HG02973 (cell line): Measurements from ENCODE around the gene ZNF559.
"Not testable (repeated sequence)": the region's sequence is repeated elsewhere in the genome, so short reads cannot be mapped to it uniquely, and the experiment has no call there.

ENCODE experiments used
- ATAC-seq: cut with Tn5 transposase; IDR thresholded peaks from one replicate; pipeline ENCODE4 v1.9.1; 2021; ENCODE audit warnings: moderate library complexity; ENCODE audit not compliant: unreplicated experiment

Gene ZNF559

DNA sequence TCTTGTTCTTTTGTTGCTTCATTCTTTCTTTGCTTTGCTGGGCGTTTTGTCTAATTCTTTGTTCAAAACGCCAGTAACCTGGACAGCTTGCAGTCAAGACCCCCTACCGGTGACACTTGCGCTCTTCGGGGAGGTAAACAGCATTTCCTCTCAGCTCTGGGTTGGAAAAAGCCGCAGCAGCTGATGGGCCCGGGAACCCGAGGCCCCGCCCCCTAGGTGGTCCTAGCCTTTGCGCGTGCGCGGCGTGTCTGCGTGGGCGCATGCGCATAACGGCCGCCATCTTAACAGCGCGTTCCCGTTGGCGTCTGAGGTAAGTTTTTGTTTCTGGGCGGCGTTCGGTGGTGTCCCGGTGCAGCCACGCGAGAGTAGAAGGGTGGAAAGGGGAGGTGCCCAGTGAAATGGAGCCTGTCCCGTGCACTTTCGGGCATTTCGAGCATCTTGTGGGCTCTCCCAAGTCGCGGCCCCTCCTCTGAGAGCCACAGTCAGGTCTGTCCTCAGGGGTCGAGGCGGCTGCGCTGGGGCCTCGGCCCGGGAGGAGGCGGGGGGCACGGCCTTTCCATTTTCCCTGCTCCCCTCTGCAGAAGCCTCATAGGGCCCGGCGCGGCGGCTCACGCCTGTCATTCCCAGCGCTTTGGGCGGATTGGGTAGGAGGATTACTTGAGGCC, at the start of gene ZNF559:
Gene ZNF559 (plus strand): TSS at position 261 of the 665 bp plus-strand sequence. CDS start 14,371 bp downstream, outside the sequence.
- ATAC-seq: peak; percentile 93

DNA sequence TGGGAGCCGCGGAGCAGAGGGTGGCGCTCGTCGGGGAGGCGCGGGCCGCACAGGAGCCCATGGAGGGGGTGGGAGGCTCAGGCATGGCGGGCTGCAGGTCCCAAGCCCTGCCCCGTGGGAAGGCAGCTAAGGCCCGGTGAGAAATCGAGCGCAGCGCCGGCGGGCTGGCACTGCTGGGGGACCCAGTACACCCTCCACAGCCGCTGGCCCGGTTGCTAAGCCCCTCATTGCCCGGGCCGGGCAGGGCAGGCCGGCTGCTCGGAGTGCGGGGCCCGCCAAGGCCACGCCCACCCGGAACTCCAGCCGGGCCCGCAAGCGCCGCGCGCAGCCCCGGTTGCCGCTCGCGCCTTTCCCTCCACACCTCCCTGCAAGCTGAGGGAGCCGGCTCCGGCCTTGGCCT, 40.5 kb upstream of the ZNF559 start:
- ATAC-seq: not testable (repeated sequence)

DNA sequence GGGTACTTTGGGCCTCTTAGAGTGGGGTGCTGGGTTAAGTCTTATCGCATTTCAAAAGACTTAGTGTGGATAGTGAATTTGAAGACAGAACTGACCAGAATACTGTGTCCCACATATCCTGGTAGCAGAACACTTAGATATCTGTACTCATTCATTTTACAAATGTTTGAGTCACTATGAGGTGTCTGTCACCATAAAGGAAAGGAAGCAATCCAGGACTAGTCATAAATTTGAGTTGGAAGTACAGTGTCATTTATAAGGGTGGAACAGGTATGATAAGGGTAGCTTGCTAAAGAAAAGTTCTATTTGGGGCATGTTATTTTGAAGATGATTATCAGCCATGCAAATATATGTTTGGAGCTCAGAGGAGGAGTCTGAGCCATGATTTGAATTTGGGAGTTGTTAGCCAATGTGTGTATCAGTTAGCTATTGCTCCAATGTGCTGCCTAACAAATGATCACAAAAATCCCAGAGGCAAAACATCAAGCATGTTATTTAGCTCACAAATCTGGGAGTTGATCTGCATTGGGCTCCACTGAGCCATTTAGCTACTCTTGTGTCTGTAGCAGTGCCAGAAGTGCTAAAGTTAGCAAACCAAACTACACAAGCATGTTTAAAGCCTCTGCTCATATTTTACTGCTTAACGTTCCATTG, 34.6 kb upstream of the ZNF559 start:
- ATAC-seq: no peak

DNA sequence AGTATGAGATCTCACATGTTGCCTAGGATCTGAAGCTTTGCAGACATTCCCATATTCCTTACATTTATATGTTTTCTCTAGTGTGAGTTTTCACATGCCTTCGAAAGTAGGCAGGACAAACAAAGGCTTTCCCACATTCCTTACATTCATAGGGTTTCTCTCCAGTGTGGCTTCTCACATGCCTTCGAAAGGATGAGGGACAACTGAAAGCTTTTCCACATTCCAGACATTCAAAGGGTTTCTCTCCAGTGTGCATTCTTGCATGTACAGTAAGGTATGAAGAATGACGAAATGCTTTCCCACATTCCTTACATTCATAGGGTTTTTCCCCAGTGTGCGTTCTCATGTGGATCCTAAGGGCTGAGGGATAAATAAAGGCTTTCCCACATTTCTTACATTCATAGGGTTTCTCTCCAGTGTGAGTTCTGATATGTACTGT, 28.5 kb upstream of the ZNF559 start:
- ATAC-seq: no peak

DNA sequence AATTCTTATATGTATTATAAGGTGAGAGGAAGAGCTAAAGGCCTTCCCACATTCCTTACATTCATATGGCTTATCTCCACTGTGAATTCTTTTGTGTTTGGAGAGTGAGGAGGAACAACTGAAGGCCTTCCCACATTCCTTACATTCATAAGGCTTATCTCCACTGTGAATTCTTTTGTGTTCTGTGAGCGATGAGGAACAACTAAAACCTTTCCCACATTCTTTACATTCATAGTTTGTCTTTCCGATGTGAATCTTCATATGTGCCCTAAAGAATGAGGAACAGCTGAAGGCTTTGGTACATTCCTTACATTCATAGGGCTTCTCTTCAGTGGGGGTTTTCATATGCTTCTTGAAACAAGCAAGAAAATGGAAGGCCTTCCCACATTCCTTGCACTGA, 27.6 kb upstream of the ZNF559 start:
- ATAC-seq: no peak

DNA sequence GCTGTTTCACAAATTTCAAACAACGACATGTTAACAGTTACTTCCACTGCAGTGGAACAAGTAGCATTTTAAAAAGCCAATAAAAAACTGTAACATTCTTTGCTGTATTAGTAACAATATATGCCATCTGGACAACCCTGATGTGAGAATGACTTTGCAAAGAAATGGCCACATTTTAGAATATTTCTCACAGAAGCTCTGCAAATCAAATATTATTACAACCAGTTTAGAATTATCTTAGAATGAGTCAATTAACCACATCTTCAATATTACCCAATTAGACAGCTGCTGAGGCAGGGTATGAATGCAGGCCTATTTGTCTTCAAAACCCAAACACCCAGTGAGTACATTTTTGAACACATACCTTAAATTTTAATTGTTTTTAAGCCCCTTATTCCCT, 17.5 kb upstream of the ZNF559 start:
- no peak for ATAC-seq

DNA sequence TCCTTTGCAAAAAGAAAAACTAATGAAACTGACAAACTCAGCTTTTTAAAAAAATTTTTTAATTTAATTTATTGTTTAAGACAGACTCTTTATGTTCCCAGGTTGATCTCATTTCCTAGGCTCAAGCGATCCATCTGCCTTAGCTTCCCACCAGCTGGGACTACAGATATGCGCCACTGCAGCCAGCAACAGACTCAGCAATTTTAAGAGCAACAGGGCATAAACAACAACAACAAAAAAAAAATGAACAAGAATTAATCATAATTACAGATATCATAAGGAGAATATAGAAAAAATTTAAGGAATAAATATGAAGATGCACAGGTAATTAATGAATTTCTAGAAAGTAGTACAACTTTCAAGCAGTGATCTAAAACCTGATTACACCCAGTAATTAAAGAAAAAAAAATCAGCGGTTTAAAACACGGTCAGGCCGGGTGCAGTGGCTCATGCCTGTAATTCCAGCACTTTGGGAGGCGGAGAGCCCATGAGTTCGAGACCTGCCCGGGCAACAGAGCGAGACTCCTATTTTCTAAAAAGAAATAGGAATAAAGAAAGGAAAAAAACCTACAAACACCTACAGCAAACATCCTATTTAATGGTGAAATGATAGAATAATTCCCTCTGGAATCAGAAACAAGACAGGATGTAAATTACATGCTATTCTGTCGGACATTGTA, 15.7 kb upstream of the ZNF559 start:
- ATAC-seq: no peak

DNA sequence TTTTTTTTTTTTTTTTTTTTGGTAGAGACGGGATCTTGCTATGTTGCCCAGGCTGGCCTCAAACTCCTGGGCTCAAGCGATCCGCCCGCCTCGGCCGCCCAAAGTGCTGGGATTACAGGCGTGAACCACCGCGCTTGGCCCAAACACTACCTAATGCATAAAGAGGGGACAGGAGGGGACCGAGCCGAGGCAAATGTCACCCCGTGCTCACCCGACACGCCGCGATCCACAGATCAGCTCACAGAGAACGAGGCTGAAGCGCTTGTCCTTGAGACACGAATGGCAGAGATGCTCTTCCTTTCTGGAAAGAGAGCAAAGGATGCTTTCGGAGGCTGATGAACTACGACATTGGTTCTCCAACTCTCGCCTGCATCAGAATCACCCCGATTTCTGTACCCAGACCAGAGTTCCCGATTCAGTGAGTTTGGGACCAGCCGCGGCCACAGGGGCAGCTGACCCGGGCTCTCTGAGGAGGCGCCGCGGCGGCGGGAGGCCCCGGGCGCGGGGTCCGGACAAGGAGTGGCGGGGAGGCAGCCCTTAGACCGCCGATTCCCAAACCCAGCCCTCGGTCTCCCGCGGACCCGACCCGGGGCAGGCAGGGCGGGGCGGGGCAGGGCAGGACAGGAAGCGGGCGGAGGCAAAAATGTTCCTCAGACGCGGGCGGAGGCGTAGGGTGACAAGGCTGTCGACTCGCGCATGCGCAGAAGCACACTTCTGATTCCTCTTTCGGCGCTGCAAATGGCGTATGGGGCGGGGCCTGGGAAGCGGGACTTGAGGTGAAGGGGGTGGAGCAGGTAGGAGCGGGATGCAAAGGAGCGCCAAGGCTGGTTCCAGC, 14.6 kb upstream of the ZNF559 start, which contains the start of gene ZNF699:
Gene ZNF699 (minus strand): TSS at position 700 of the 835 bp plus-strand sequence. CDS start 4,719 bp downstream, outside the sequence.
- peak; percentile 80 for ATAC-seq

DNA sequence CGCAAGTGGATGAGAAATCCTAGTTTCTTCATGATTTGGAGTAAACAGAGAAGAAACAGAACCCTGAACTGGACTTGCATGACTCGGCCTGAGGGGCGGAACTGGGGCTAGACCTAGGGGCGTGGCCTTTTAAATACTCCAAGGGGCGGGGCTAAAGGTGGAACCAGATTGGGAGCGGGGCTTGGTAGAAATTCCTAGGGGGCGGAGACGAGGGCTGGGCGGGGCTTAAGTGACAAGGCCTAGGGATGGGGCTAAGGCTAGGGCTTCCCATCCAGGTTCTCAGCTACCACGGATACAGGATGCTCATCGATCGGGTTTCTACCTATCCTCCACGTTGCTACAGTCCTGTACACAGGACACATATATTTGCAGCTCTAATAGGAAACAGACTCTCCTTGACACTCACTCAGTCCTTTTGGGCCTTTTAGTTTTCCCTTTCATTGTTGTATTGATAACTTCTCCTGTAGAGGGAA, 14.0 kb upstream of the ZNF559 start:
- peak; percentile 59 for ATAC-seq

DNA sequence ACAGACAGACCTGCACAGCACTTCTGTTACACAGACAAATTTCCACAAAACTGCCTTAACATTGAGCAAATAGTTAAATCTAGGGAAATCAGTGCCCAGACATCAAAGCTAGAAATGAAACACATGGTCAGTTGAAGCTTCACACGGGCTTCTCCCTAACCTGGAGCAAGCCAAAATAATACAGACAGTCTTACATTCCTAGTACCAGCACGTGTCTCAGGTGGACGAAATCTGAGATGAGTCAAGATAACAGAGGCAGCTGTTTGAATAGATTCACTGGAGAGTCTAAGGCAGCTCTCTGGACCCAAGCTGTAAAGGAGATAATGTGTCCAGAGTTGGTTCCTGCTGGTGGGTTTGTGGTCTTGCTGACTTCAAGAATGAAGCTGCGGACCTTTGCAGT, 10.2 kb upstream of the ZNF559 start:
- no peak for ATAC-seq

DNA sequence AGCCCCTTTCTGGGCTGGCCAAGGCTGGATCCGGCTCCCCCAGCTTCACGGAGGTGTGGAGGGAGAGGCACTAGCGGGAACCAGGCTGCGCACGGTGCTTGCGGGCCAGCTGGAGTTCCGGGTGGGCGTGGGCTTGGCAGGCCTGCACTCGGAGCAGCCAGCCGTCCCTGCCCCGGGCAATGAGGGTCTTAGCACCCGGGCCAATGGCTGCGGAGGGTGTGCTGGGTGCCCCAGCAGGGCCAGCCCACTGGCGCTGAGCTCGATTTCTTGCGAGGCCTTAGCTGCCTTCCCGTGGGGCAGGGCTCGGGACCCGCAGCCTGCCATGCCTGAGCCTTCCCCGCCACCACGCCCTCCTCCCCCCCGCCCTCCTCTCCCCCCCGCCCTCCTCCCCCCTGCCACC, 2.6 kb upstream of the ZNF559 start:
- no peak for ATAC-seq

DNA sequence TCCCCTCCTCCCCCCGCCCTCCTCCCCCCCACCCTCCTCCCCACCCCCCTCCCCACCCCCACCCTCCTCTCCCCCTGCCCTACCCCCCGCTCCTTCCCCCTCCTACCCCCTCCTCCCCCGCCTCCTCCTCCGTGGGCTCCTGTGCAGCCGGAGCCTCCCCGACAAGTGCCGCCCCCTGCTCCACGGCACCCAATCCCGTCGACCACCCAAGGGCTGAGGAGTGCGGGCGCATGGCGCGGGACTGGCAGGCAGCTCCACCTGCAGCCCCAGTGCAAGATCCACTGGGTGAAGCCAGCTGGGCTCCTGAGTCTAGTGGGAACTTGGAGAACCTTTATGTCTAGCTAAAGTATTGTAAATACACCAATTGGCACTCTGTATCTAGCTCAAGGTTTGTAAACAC, 2.2 kb upstream of the ZNF559 start:
- ATAC-seq: not testable (repeated sequence)

DNA sequence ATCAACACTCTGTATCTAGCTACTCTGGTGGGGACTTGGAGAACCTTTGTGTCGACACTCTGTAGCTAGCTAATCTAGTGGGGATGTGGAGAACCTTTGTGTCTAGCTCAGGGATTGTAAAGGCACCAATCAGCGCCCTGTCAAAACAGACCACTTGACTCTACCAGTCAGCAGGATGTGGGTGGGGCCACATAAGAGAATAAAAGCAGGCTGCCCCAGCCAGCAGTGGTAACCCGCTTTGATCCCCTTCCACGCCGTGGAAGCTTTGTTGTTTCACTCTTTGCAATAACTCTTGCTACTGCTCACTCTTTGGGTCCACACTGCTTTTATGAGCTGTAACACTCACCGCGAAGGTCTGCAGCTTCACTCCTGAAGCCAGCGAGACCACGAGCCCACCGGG, 1.8 kb upstream of the ZNF559 start:
- ATAC-seq: not testable (repeated sequence)

DNA sequence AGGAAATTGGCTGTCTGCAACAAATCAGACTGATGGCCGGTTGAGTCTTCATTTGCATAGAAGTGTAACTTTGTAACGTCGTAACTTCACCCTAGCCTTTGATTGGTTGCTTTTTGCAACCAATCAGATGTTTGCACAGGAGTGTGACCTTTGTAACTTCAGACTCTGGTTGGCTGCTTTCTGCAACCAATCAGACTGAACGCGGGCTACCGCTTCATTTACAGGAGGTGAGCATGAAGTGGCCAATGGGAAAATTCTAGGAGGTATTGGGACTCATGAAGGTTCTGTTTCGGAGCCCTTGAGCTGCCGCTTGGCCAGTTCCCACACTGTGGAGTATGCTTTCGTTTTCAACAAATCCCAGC, 441 bp upstream of the ZNF559 start:
- peak; percentile 44 for ATAC-seq

DNA sequence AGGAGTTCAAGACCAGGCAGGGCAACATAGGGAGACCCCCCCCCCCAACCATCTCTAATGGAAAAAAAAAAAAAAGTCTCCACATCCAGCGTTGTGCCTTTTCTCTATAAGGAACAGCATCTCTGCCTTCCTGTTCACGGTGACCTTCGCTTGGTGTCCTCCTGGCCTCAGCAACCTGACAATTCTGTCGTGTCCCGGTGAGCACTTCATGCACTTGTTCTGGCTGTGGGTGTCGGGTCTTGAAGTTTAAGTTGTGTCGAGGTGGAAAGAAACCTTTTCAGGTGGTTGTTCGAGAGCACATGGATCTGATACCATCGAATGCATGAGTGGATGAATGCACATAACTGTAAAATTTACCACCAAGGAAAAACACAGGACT, 594 bp downstream of the ZNF559 start:
- no peak for ATAC-seq

DNA sequence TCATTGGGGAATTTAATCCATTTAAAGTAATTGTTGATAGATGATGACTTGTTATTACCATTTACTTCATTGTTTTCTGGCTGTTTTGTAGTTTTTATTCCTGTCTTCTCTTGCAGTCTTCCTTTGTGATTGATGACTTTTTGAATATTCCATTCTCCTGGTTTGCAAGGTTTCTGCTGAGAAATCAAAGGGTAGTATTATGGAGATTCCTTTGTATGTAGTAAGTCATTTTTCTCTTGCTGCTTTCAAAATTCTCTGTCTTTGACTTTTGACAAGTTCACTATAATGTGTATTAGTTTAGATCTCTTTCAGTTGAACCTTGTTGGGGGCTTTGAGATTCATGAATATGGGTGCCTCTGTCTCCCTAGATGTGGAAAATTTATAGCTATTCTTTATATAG, 6.0 kb downstream of the ZNF559 start:
- no peak for ATAC-seq

DNA sequence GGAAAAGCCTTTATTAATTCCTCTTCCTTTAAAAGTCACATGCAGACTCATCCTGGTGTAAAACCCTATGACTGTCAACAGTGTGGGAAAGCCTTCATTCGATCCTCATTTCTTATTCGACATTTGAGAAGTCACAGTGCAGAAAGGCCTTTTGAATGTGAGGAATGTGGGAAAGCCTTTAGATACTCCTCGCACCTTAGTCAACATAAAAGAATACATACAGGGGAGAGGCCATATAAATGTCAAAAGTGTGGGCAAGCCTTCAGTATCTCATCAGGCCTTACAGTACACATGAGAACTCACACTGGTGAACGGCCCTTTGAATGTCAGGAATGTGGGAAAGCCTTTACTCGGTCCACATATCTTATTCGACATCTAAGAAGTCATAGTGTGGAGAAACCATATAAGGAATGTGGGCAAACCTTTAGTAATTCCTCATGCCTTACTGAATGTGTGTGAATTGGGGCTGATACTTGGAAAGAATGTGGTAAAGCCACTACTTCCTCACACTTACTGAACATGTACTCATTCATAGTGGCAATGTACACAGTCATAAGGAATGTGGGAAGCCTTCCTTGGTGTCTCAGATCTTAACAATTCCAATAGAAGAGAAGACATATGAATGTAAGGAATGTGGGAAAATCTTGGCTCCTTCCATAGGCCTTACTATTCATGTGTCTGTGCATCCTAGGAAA, 18.8 kb downstream of the ZNF559 start:
- no peak for ATAC-seq

DNA sequence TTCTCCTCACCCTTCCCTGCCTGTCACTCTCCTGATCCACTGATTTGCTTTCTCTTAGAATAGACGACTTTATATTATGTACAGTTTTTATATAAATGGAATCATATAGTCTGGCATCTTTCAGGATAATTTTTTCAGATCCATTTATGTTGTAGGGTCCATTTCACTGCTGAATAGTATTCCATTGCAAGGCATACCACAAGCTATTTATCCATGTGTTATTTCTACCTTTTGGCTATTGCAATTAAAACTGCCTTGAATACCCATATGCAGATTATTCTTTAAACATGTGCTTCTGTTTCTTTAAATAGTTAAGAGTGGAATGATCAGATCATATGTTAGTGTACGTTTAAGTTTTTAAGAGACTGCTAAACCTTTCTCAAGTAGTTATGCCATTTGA, 21.0 kb downstream of the ZNF559 start:
- no peak for ATAC-seq

DNA sequence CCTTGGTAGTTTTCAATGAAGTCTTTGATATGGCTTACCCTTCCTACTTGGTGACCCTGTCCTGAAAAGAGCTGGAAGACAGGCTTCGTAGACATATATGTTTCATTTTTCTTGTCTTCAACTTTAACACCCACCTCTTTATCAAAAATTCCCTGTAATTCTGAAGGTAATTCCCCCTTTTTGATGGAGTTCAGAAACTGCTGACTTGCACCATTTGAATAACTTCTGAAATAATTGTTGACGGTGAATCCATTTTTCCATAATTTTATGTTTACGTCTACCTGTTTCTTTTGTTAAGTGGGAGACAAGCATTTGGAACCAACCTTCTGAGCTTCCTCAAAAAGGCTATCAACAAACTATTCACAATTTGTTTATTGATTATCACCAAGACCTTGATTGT, 24.3 kb downstream of the ZNF559 start:
- no peak for ATAC-seq

DNA sequence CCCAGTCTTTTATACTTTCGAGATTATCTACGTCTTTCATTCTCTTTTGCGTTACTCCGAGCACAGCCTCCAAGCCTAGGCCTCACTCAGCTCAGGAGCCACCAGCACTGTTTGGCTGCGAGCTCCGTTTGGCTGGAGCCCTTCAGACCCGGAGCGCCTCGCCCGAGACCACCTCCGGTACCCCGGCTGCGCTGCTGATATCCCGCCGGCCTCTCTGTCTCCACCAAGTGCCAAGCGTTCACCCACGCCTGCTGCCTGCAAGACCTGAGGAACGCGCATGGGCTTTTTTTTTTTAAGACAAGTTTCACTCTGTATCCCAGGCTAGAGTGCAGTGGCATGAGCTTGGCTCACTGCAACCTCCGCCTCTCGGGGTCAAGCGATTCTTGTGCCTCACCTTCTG, 24.7 kb downstream of the ZNF559 start:
- no peak for ATAC-seq

DNA sequence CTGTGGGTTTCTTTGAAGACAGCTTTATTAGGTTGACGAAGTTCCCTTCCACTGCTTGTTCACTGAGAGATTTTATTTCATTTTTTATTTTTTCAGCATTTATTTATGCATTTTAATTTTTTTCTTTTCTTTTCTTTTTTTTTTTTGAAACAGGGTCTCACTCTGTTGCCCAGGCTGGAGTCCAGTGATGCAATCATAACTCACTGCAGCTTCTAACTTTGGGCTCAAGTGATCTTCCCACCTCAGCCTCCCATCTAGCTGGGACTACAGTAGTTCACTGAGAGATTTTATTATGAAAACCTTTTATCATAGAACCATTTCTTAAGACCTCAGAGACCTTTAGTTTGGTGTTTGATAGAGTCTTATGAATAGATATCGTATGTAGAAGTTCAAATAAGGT, 28.5 kb downstream of the ZNF559 start:
- ATAC-seq: no peak
